Mesenchymal stem cell (in vitro differentiated cells and primary cell): Measurements from ENCODE around the gene ADAM10.

Source experiments
- DNase-seq: peaks from one replicate; pipeline ENCODE4 v3.0.0-alpha.2; 2013
- H2AFZ ChIP-seq: one replicate; pipeline ENCODE4 v1.6.1; 2013; ENCODE audit warnings: low read depth, mild to moderate bottlenecking, control low read depth, inconsistent platforms, low read length, moderate library complexity
- H2AK5ac ChIP-seq: 2 replicates; pipeline ENCODE4 v1.6.1; 2013; ENCODE audit warnings: low read length, moderate library complexity, mild to moderate bottlenecking, inconsistent platforms; ENCODE audit not compliant: severe bottlenecking
- H2BK120ac ChIP-seq: one replicate; pipeline ENCODE4 v1.6.1; 2013; ENCODE audit warnings: low read depth, mild to moderate bottlenecking, inconsistent platforms, low read length, moderate library complexity
- H2BK12ac ChIP-seq, 2 experiments: one replicate each; pipeline ENCODE4 v1.6.1; 2013; ENCODE audit warnings: inconsistent platforms in 2 of 2, low read length in 2 of 2, mild to moderate bottlenecking in 2 of 2, moderate library complexity in 2 of 2, control low read depth in 1 of 2
- H2BK15ac ChIP-seq: one replicate; pipeline ENCODE4 v1.6.1; 2013; ENCODE audit warnings: mild to moderate bottlenecking, low read depth, inconsistent platforms; ENCODE audit not compliant: poor library complexity, severe bottlenecking
- H2BK5ac ChIP-seq: 2 replicates; pipeline ENCODE4 v1.6.1; 2013; ENCODE audit warnings: low read depth, mild to moderate bottlenecking, low read length, control low read depth, inconsistent platforms; ENCODE audit not compliant: poor library complexity, severe bottlenecking
- H3K14ac ChIP-seq, 2 experiments: one replicate each; pipeline ENCODE4 v1.6.1; 2013; ENCODE audit warnings: inconsistent platforms in 2 of 2, low read length in 2 of 2, control low read depth in 1 of 2, mild to moderate bottlenecking in 1 of 2, moderate library complexity in 1 of 2
- H3K18ac ChIP-seq, 2 experiments: one replicate each; pipeline ENCODE4 v1.6.1; 2013; ENCODE audit warnings: inconsistent platforms in 2 of 2, low read length in 2 of 2, control low read depth in 1 of 2, low read depth in 1 of 2, mild to moderate bottlenecking in 1 of 2
- H3K23ac ChIP-seq, 2 experiments: one replicate each; pipeline ENCODE4 v1.6.1; 2013; ENCODE audit warnings: inconsistent platforms in 2 of 2, low read length in 2 of 2, mild to moderate bottlenecking in 2 of 2, moderate library complexity in 2 of 2, control low read depth in 1 of 2
- H3K27ac ChIP-seq: 2 replicates; pipeline ENCODE4 v1.5.1; 2013; ENCODE audit warnings: mild to moderate bottlenecking, moderate library complexity, low read length, control low read depth, inconsistent platforms; ENCODE audit not compliant: poor library complexity, severe bottlenecking
- H3K27me3 ChIP-seq, 2 experiments: 2 replicates each; pipeline versions ENCODE4 v1.6.1 to v1.7.0; 2013; ENCODE audit warnings: low read length in 2 of 2, mild to moderate bottlenecking in 2 of 2, moderate library complexity in 2 of 2, control low read depth in 1 of 2, inconsistent platforms in 1 of 2; ENCODE audit not compliant: control insufficient read depth in 1 of 2, insufficient read depth in 1 of 2
- H3K36me3 ChIP-seq, 2 experiments: 2 replicates each; pipeline versions ENCODE4 v1.6.1 to v1.7.0; 2013; ENCODE audit warnings: low read length in 2 of 2, control low read depth in 1 of 2, inconsistent platforms in 1 of 2, low read depth in 1 of 2, mild to moderate bottlenecking in 1 of 2; ENCODE audit not compliant: insufficient read depth in 2 of 2, control insufficient read depth in 1 of 2
- H3K4ac ChIP-seq, 2 experiments: one replicate each; pipeline ENCODE4 v1.6.1; 2013; ENCODE audit warnings: inconsistent platforms in 2 of 2, low read length in 2 of 2, mild to moderate bottlenecking in 2 of 2, moderate library complexity in 2 of 2, control low read depth in 1 of 2, low read depth in 1 of 2
- H3K4me1 ChIP-seq: 2 replicates; pipeline ENCODE4 v1.6.1; 2013; ENCODE audit warnings: low read depth, low read length, control low read depth; ENCODE audit not compliant: control insufficient read depth, insufficient read depth
- H3K4me2 ChIP-seq: 2 replicates; pipeline ENCODE4 v1.6.1; 2013; ENCODE audit warnings: low read length, mild to moderate bottlenecking, inconsistent platforms; ENCODE audit not compliant: poor library complexity, severe bottlenecking
- H3K4me3 ChIP-seq, 2 experiments: 2 replicates each; pipeline versions ENCODE4 v1.5.1 to v1.7.0; 2013; ENCODE audit warnings: low read length in 2 of 2, mild to moderate bottlenecking in 2 of 2, control low read depth in 1 of 2, low read depth in 1 of 2; ENCODE audit not compliant: insufficient read depth in 1 of 2
- H3K79me1 ChIP-seq: replicated peaks from 2 replicates; pipeline ENCODE4 v1.6.1; 2013; ENCODE audit warnings: mild to moderate bottlenecking, control low read depth, low read length, inconsistent platforms; ENCODE audit not compliant: poor library complexity, severe bottlenecking
- H3K9ac ChIP-seq: 2 replicates; pipeline ENCODE4 v1.7.0; 2013; ENCODE audit warnings: mild to moderate bottlenecking, low read length, moderate library complexity
- H3K9me3 ChIP-seq: 2 replicates; pipeline ENCODE4 v1.7.0; 2013; ENCODE audit warnings: mild to moderate bottlenecking, low read length; ENCODE audit not compliant: control insufficient read depth
- H4K8ac ChIP-seq: one replicate; pipeline ENCODE4 v1.6.1; 2013; ENCODE audit warnings: inconsistent platforms, mild to moderate bottlenecking, low read length, moderate library complexity
- H4K91ac ChIP-seq: one replicate; pipeline ENCODE4 v1.6.1; 2013; ENCODE audit warnings: mild to moderate bottlenecking, low read length, inconsistent platforms
- WGBS: methylation state at CpG from one replicate; pipeline ENCODE4 v1.1.7; 2013; ENCODE audit warnings: mixed read lengths; 5-methylcytosine and 5-hydroxymethylcytosine counted together

ADAM10 gene

GRCh38 chr15:58593870-58594269 is 155.6 kb downstream of the ADAM10 start:
- no peak overlapping the region for H4K91ac ChIP-seq

GRCh38 chr15:58590926-58591325 is 158.6 kb downstream of the ADAM10 start:
- Histone ChIP-seq H3K9me3 (no peaks in the 10 kb centered on the region), H3K36me3 (peaks cover 7 to 34% of the 10 kb centered on the region in 2 experiments), H3K23ac (no peak overlapping the region), H3K9ac (no peak overlapping the region), H2BK5ac (no peak overlapping the region), H3K18ac (no peak overlapping the region), H3K4me3 (no peak overlapping the region), H2BK12ac (no peak overlapping the region), H3K27ac (no peak overlapping the region), H3K4me1 (peaks cover 3% of the 10 kb centered on the region), H3K4me2 (no peak overlapping the region), H4K8ac (no peak overlapping the region), H2AFZ (no peak overlapping the region), H2AK5ac (no peak overlapping the region), H4K91ac (no peak overlapping the region), H3K79me1 (no peaks in the 10 kb centered on the region), H3K4ac (no peak overlapping the region), H2BK120ac (no peak overlapping the region), H3K27me3 (no peaks in the 10 kb centered on the region), H2BK15ac (no peak overlapping the region), H3K14ac (no peak overlapping the region)
- no CpG with 5 or more reads among the region's 1 CpG for WGBS
- DNase-seq: no peak

More at GRCh38 chr15:58593870-58594269, 155.6 kb downstream of the ADAM10 start:
- H2BK5ac ChIP-seq: no peak overlapping the region
- H3K4me3 ChIP-seq: no peak overlapping the region
- no peak overlapping the region for H2BK120ac ChIP-seq
- H2BK15ac ChIP-seq: no peak overlapping the region
- H3K18ac ChIP-seq: no peak overlapping the region
- H3K9ac ChIP-seq: no peak overlapping the region
- H3K4me1 ChIP-seq: no peaks in the 10 kb centered on the region
- no peak overlapping the region for H3K23ac ChIP-seq
- H2BK12ac ChIP-seq: no peak overlapping the region
- no peak overlapping the region for H3K4me2 ChIP-seq
- H3K4ac ChIP-seq: no peak overlapping the region
- H3K27ac ChIP-seq: no peak overlapping the region
- no peak overlapping the region for H2AK5ac ChIP-seq
- no peak overlapping the region for H4K8ac ChIP-seq
- H3K27me3 ChIP-seq: no peaks in the 10 kb centered on the region
- no peak overlapping the region for H3K14ac ChIP-seq
- H2AFZ ChIP-seq: no peak overlapping the region
- WGBS: 100% methylated on average over 1 of the region's 1 CpG
- H3K79me1 ChIP-seq: peaks cover 5% of the 10 kb centered on the region
- H3K36me3 ChIP-seq: peaks cover 7 to 62% of the 10 kb centered on the region in 2 experiments
- no peak for DNase-seq
- H3K9me3 ChIP-seq: no peaks in the 10 kb centered on the region

GRCh38 chr15:58590236-58590635 is 159.3 kb downstream of the ADAM10 start:
- no peak overlapping the region for H2BK12ac ChIP-seq
- no peak overlapping the region for H3K4ac ChIP-seq
- H3K4me1 ChIP-seq: peaks cover 4% of the 10 kb centered on the region
- H3K27me3 ChIP-seq: no peaks in the 10 kb centered on the region
- H3K23ac ChIP-seq: no peak overlapping the region
- no peaks in the 10 kb centered on the region for H3K9me3 ChIP-seq
- no peak overlapping the region for H2BK15ac ChIP-seq
- no peak overlapping the region for H3K14ac ChIP-seq
- H4K8ac ChIP-seq: no peak overlapping the region
- no peak overlapping the region for H2AFZ ChIP-seq
- no peak overlapping the region for H2BK120ac ChIP-seq
- no peak overlapping the region for H3K27ac ChIP-seq
- H3K4me3 ChIP-seq: no peak overlapping the region
- WGBS: 100% methylated on average over 1 of the region's 1 CpG
- H2AK5ac ChIP-seq: no peak overlapping the region
- DNase-seq: no peak
- H3K4me2 ChIP-seq: no peak overlapping the region
- no peak overlapping the region for H3K9ac ChIP-seq
- peaks cover 7 to 27% of the 10 kb centered on the region in 2 experiments for H3K36me3 ChIP-seq
- H2BK5ac ChIP-seq: no peak overlapping the region
- no peaks in the 10 kb centered on the region for H3K79me1 ChIP-seq
- no peak overlapping the region for H3K18ac ChIP-seq
- no peak overlapping the region for H4K91ac ChIP-seq

GRCh38 chr15:58589047-58589446 is 160.5 kb downstream of the ADAM10 start:
- no peak overlapping the region for H3K9ac ChIP-seq
- no peak for DNase-seq
- WGBS: 97% methylated on average over 3 of the region's 3 CpGs

More at GRCh38 chr15:58589047-58589446, 160.5 kb downstream of the ADAM10 start:
- Histone ChIP-seq H2BK12ac (no peak overlapping the region), H3K18ac (no peak overlapping the region), H4K91ac (no peak overlapping the region), H2BK5ac (no peak overlapping the region), H3K14ac (no peak overlapping the region), H2AK5ac (no peak overlapping the region), H3K27ac (no peak overlapping the region), H3K4ac (no peak overlapping the region), H3K4me1 (peaks cover 4% of the 10 kb centered on the region), H4K8ac (no peak overlapping the region), H3K79me1 (no peaks in the 10 kb centered on the region), H3K23ac (no peak overlapping the region), H3K36me3 (peaks cover 7 to 17% of the 10 kb centered on the region in 2 experiments), H3K9me3 (no peaks in the 10 kb centered on the region), H3K4me3 (no peak overlapping the region), H3K27me3 (no peaks in the 10 kb centered on the region), H2AFZ (no peak overlapping the region), H3K4me2 (no peak overlapping the region), H2BK120ac (no peak overlapping the region), H2BK15ac (no peak overlapping the region)
